Measurements from ENCODE around the gene AGAP1.
A peak's percentile ranks its signal among the peaks of the same experiment; 100 is the strongest.

AGAP1 gene

GRCh38 chr2:235485362-235485761 is 8.5 kb upstream of the AGAP1 start:
- TF ChIP-seq CTCF (IDR thresholded peaks at IDR 0.05): no peak
- no peak overlapping the region for H3K4me3 ChIP-seq
- no peak overlapping the region for H3K27ac ChIP-seq
- DNase-seq (ENCODE audit: low spot score): no peak

GRCh38 chr2:235486729-235487128 is 7.1 kb upstream of the AGAP1 start:
- Histone ChIP-seq H3K27ac (no peak overlapping the region), H3K4me3 (no peak overlapping the region)
- no peak for DNase-seq (ENCODE audit: low spot score)
- TF ChIP-seq CTCF (IDR thresholded peaks at IDR 0.05): no peak

- DNase-seq (ENCODE audit: low spot score): no peak
- TF ChIP-seq CTCF (IDR thresholded peaks at IDR 0.05): no peak
- Histone ChIP-seq H3K27ac (no peak overlapping the region), H3K4me3 (no peak overlapping the region)
These were observed 3.9 kb upstream of the AGAP1 start for GRCh38 chr2:235489897-235490296.

GRCh38 chr2:235492850-235493344 is 946 bp upstream of the AGAP1 start:
- Histone ChIP-seq H3K4me3 (peak overlapping the region; percentile 88), H3K27ac (peak overlapping the region in 1 of 2 donors; percentile 92)
- DNase-seq (ENCODE audit: low spot score): no peak
- TF ChIP-seq CTCF (IDR thresholded peaks at IDR 0.05): no peak

- DNase-seq (ENCODE audit: low spot score): peak; percentile 83
- no peak for TF ChIP-seq CTCF (IDR thresholded peaks at IDR 0.05)
- peak overlapping the region; percentile 70 to 92 for H3K27ac ChIP-seq
- H3K4me3 ChIP-seq: peak overlapping the region; percentile 88
These were observed 455 bp upstream of the AGAP1 start for GRCh38 chr2:235493402-235493774.

- H3K4me3 ChIP-seq: peak overlapping the region; percentile 88
- no peak for TF ChIP-seq CTCF (IDR thresholded peaks at IDR 0.05)
- DNase-seq (ENCODE audit: low spot score): no peak
- H3K27ac ChIP-seq: peak overlapping the region in 1 of 2 donors; percentile 92
These were observed 1.0 kb downstream of the AGAP1 start for GRCh38 chr2:235494716-235495372.
